HG03139 (cell line): ENCODE data around the gene CLN3.
A peak's percentile ranks its signal among the peaks of the same experiment; 100 is the strongest.
"Not testable (repeated sequence)": the region's sequence is repeated elsewhere in the genome, so short reads cannot be mapped to it uniquely, and the experiment has no call there.

Source experiments
- ATAC-seq: cut with Tn5 transposase; IDR thresholded peaks from one replicate; pipeline ENCODE4 v1.9.1; 2021; ENCODE audit not compliant: unreplicated experiment

The CLN3 gene

DNA sequence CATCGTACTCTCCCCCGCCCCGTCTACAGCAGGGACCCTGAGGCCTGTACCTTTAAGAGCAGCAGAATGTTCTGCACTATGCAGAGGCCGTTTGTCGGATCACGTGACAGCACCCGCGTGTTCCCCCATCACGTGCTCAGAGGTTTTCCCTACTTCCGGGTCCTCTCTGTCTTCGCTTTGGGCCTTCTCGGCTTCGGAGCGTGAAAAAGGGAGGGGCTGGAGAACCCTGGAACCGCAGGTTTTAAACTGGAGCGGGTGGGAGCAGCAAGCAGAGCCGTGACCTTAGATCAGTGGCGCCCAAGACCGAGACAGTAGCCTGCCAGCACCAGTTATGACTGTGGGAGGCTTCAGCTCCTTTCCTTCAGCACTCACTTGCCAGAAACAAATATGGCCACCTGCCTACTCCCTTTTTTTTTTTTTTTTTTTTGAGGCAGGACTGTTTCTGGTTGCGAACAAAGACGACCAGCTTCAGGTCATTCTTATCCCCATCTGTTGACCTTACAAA lies at the start of gene CLN3:
CLN3 (minus strand) TSS at position 105 of the 505 bp plus-strand sequence. CDS start 315 bp downstream, outside the sequence.
- peak; percentile 53 for ATAC-seq

DNA sequence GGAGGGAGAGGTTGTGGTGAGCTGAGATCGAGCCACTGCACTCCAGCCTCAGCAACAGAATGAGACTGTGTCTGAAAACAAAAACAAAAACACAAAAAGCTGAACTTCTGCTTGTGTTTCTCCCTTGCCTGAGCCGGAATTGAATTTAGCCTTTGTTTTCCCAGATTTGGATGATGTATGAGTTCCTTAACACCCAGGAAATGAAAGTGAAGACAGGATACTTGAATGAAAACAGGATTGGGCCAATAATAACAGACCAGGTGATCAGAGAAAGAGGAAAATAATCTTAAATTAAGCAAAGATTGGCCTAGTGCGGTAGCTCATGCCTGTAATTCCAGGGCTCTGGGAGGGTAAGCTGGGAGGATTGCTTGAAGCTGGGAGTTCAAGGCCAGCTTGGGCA lies 48.5 kb upstream of the CLN3 start:
- ATAC-seq = no peak

DNA sequence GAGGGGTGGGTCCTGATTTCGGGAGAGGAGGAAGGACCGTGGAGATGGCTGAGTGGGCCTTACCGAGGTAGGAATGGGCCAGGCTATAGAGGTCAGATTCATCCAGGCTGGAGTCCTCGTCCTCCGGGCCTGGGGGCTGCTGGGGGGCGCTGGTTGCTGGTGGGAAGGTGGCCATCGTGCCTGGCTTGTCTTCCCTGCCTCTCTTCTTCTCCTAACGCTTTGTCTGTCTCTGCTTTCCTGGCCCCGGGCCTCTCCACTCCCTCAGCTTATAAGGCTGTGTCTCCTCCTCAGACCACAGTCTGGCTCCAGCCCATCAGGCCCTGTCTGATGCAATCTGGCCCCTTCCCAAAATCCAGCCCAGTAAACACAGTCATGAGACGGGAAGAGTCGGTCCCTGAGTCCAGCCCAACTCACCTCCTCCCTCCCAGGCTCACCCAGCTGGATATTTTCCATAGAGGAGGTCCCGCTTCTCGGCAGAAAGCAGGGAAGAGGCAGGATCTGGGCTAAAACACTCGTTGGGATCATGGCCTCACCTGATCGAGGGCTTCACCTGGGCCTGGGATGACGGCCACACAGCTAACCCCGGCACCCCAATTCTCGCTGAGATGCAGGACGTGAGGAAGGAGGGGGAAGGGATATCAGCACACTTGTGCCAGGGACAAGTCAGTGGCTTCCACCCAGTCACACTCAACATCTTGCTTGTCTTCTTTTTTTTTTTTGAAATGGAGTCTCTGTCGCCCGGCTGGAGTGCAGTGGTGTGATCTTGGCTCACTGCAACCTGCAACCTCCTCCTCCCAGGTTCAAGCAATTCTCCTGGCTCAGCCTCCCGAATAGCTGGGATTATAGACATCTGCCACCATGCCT lies 47.1 kb upstream of the CLN3 start, which contains the start of gene NUPR1:
NUPR1 (minus strand) TSS at position 242 of the 864 bp plus-strand sequence; CDS start at position 175, 67 bp downstream.
- no peak for ATAC-seq

DNA sequence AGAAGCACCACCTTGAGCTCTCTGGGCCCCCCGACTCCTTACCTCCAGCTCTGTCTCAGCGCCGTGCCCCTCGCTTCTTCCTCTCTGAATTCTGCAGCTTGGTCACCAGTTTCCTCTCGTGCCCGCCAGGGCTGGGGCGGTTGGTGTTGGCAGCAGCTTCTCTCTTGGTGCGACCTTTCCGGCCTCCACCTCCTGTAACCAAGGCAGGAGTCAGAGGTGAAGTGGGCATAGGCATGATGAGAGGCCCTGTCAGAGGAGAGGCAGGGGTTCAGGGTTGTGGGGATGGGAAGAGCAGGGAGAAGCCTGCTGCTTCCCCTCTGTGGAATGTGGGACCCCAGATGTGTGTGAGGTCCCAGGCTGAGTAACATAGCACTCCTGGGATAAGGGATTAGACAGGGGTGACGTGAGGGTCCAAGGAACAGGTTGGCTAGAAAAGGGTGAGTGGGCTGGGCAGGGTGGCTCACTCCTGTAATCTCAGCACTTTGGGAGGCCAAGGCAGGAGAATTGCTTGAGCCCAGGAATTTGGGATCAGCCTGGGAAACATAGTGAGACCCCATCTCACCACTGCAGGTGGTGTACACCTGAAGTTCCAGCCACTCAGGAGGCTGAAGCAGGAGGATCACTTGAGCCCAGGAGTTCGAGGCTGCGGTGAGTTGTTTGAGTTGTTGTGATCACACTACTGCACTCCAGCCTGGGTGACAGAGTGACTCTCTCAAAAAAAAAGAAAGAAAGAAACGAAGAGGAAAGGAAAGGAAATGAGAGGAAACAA lies 46.3 kb upstream of the CLN3 start:
- no peak for ATAC-seq

DNA sequence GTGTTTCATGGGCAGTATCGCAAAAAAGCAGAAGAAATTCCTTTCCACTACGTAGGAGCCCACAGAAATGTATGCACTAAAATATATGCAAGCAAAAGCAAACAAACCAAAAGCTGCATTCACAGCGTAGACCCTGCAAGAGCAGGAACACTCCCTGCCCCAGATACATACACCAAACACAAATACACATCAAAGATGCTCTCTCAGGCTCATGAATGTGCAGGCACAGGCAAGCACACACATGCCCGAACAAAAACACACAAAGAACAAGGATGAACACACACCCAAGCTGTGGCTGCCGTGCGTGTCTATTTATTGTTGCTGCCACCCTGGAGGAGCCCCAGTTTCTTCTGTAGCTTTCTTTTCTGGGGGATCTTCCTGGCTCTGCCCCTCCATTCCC lies 45.2 kb upstream of the CLN3 start:
- ATAC-seq = no peak

DNA sequence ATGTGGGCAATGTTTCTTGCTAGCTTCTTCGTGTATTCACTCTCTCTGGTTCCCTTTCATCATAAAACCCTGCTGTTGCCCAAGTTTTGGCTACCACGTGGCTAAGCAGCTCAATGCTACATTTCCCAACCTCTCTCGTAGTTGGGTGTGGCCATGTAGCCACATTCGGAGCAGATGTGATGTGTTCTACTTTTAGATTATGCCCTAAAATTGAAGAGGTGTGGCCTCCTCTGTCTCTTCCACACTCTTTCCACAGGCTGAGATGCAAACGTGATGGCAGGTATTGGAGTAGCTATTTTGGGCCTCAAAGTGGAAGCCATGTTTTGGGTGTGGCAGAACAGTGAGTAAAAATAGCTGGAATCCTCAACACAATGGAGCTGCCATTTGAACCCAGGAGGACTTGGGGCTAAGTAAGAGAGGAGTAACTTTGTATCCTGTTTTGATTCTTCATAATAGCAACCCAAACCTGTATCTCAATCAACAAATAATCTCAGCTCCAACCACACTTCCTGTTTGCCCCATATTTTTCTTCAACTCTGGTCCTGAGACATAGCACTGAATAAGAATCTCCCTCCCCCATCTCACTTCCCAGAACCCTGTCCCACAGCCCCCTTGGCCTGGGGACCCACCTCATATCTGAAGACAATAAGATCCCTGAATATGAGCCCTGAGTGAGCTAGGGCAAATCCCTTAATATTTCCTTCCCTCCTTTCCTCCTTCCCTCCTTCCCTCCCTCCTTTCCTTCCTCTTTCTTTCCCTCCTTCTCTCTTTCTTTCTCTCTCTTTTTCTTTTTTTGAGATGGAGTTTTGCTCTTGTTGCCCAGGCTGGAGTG lies 42.9 kb upstream of the CLN3 start:
- ATAC-seq = no peak

DNA sequence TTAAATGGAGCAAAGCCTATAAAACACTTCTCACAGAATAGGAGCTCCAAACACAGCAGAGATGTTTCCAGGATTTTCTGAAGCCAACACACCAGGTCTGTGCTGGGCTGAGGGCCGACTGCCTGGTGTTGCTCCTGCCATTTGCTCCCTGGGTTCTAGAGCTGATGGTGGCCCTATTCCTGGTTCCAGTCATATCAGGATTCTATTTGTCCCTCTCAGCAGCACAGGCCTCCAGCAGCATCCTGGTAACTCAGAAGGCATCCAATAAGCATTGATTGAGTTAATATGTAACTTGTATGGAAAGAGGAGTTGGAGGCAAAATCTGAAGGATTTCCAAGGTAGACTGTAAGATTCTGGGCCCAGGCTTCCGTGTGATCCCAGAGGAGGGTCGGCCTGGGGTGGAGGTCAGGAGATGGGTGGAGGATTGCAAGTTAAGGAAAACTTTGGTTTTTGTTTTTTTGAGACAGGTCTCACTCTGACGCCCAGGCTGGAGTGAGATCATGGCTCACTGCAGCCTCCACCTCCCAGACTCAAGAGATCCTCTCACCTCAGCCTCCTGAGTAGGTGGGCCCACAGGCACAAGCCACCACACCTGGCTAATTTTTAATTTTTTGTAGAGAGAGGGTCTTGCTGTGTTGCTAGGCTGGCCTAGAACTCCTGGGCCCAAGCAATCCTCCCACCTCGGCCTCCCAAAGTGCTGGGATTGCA lies 41.2 kb upstream of the CLN3 start:
- ATAC-seq = no peak

DNA sequence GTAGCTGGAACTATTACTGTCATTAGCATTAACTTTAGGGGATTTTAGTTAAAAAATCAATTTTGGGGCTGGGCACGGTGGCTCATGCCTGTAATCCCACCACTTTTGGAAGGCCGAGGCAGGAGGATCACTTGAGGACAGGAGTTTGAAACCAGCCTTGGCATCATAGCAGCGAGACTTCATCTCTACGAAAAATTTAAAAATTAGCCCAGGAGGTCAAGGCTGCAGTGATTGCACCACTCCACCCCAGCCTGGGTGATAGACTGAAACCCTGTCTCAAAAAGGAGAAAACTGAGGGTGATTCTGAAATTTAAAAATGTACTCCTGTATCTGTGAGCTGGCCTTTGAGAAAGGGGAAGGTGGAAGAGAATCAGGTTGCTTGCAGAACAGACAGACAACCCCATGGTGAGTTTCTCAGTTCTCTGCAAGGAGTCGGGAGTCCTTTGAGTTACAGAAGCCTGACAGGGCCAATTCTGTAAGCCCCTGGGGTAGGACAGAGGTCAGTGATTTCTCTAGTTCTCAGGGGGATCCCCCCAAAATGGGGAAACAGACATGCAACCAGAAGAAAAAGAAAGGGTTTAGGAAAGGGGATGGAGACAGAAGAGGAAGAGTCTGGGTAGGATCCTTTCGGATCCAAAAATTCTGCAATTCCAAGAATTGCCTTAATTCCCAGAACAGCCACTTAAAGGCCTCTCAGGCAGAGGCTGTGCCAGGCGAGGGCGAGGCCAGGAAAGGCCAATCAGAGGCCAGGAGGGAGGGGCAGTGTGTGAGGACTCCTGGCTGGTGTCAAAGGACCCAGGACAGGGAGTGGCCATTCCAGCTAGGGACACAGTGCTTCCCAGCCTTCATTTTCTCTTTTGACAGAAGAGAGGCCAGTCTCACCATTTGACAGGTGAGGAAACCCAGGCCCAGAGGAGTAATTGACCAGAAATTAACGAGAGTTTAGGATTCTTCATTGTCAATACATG lies 40.2 kb upstream of the CLN3 start:
- no peak for ATAC-seq

DNA sequence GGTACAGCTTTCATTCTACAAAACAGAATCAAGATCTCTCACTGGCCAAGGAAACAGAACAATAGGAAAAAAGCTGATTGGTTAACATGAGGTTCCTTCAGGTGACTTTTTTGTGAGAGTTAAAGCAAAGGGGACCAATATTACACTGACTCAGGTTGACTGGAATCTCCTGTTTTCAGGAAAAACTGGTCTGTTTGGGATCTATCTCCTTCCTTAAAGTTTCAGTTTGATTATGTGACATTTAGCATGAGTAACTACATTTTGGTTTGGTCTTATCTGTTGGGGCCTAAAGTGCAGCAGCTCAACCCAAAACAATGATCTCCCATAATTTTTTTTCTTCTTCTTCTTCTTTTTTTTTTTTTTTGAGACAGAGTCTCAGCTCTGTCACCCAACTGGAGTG lies 37.2 kb upstream of the CLN3 start:
- ATAC-seq = no peak

DNA sequence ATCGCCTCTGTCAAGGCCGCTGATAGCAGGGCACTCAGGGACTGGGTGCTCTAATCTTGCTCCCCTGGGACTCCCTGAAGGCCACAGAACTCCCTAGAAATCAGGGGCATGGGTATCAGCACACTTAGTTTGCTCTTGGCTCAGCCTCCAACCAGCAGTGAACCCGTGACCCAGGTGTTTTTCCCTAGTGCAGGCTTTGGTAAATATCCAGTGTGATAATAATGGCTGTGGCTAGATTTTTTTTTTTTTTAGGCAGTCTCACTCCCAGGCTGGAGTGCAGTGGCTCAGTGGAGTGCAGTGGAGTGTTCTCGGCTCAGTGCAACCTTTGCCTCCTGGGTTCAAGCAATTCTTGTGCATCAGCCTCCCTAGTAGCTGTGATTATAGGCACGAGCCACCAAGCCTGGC lies 36.6 kb upstream of the CLN3 start:
- no peak for ATAC-seq

DNA sequence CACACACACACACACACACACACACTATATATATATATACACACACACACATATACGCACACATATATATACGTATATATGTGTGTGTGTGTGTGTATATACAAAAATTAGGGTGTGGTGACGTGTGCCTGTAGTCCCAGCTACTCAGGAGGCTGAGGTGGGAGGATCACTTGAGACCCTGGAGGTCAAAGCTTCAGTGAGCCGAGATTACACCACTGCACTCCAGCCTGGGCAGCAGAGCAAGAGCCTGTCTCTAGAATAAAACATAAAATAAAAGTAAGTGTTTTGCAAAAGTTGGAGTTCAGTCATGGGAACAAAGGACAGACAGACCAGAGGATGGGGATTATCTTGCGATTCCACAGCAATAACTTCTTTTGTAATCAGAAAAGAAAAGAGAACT lies 36.1 kb upstream of the CLN3 start:
- ATAC-seq = no peak

DNA sequence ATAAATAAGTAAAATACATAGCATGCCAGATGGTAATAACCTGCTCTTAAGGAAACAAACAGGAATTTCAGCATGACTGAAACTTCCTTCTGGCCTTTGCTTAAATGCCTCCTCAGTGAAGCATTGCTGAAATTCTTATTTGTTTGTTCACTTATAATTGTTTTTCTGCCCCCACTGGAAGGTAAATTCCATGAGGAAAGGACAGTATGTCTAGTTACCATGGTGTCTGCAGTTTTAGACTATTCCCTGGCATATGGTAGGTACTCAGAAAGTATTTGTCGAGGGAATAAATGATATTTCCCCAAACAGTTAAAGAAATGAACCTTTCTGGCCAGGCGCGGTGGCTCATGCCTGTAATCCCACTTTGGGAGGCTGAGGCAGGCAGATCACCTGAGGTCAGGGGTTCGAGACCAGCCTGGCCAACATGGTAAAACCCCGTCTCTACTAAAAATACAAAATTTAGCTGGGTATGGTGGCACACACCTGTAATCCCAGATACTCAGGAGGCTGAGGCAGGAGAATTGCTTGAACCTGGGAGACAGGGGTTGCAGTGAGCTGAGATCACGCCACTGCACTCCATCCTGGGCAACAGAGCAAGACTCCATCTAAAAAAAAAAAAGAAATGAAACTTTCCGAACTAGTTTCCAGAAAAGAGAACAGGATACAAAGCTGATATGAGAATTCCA lies 35.4 kb upstream of the CLN3 start:
- ATAC-seq = not testable (repeated sequence)

DNA sequence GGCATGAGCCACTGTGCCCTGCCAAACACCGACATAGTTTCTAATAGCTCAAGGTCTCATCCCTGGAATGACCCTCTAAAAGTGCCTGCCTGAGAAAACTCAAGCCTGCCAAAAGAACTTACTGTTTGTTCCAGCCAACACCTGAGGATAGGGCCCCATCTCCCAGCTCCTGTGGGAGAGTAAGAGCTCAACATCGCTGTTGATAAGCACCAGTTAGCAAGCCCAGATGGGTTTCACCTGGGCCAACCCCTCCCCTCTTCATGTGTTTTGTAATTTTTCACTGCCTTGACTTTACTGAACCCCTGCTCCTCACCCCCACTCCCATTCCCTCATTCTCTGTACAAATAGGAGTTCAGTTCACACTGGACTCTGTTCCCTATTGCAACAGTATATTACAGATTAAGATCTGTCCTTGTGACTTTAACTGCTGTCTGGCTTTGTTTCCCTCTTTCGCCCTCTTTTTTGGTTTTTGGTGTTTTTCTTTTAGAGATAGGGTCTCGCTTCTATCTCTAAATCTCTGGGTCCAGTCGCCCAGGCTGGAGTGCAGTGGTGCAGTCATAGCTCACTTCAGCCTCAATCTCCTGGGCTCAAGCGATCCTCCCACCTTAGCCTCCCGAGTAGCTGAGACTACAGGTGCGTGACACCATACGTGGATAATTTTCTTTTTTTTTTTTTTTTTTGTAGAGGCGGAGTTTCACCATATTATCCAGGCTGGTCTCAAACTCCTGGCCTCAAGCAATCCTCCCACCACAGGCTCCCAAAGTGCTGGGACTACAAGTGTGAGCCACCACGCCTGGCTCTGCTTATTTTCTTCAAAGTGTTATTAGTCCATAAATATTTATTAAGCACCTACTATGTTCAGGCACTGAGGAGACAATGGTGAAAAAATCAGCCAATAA lies 34.6 kb upstream of the CLN3 start:
- no peak for ATAC-seq

DNA sequence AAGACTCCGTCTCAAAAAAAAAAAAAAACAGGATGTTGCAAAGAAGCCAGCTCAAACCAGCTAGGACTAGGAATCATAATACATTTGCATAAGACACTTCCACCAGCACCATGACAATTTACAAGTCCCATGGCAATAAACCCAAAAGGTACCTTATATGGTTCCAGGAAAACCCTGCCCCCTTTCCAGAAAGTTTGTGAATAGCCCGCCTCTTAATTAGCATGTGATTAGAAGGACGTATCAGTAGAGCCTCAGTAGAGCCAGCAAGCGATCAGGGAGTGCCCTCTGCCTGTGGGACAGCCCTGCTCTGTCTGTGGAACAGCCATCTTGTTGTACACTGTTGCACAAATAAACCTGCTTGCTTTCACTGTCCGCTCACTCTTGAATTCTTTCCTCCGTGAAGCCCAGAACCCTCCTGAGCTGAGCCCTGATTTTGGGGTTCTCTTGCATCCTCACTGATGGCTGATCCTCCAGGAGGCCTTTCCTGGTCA lies 32.9 kb upstream of the CLN3 start:
- no peak for ATAC-seq

DNA sequence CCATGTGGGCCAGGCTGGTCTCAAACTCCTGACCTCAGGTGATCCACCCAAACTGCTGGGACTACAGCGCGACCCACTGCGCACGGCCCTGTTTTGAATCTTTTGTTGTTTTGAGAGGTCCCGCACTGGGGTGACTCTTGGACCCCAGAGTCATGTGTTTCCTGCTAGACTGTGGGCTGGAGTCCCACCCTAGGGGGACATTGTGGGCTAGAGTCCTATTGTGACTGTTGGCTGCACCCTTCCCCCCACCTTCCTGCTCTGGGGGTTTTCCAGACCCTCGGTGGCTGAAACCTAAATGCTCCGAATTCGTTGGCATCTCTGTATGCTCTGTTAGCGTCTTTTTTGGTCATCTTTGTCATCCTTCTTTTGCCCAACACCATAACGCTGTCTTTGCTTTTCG lies 30.9 kb upstream of the CLN3 start:
- ATAC-seq = no peak

DNA sequence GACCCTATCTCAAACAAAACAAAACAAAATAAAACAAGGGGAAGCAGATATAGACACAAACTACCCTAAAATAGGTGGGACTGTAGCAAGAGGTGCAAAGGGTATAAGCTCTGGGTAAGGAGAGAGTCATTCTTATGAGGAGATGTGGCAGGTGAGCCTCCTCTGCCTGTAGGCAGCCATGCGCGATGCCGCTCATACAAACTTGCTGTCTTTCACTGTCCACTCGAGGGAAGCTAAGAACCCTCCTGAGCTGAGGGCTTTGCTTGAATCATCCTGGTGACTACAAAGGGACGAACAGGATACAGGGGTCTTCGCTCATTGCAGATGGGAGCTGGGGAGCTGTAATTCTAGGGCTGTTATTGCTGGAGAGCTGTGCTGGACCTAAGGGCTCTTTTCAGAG lies 29.6 kb upstream of the CLN3 start:
- no peak for ATAC-seq

DNA sequence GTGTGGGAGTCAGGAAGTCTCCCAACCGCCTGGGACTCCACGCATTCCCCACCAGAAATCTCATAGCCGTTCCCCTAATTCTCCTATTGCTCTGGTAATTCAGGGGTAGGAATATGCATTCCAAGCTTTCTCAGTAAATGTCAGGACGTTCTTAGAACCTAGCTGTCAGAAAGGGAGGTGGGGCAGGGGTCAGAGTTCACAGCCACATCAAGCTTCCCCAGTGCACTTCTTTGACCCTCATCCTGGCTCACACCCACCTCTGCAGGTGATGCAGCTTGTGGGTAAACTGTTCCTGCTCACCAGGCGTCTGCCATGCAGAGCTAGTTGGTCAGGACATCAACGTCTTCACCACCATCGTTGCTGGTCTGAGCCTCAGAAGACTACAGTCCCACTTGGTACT lies 28.8 kb upstream of the CLN3 start:
- no peak for ATAC-seq

DNA sequence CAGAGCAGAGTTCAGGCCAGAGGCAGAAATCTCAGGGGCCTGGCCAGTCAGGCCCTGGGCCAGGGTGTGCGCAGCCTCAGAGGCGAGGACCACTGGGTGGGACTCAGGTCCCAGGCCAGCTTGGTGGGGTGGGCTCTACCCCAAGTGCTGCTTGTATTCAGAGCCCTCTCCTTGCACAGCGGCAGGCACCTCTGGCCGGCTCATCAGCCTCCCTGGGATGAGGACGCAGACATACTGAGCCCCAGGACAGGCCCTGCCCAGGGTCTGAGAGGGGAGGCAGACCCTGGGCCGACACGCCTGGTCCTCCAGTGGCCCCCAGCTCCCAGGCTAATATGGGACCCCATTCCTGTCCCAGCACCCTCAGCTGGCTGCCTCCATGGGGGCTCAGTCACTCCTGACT lies 22.4 kb upstream of the CLN3 start:
- no peak for ATAC-seq
